H9 (cell line): ENCODE data around the gene FHOD3. TPM values are rescaled to one million over a fixed set of nuclear protein-coding genes. Genes with fewer than 3 reads are reported as not detected.

Experiments used
- DNase-seq: peaks from one replicate; pipeline ENCODE4 v3.0.0-alpha.2; 2017
- H2AFZ ChIP-seq: one replicate; pipeline ENCODE4 v1.6.1; 2013; ENCODE audit warnings: mild to moderate bottlenecking, low read length, control low read depth, moderate library complexity
- H2AK5ac ChIP-seq: 2 replicates; pipeline ENCODE4 v1.6.1; 2013; ENCODE audit warnings: low read length, control low read depth, mixed read lengths; ENCODE audit not compliant: insufficient read length
- H2BK120ac ChIP-seq: one replicate; pipeline ENCODE4 v1.6.1; 2013; ENCODE audit warnings: low read depth, mild to moderate bottlenecking, low read length, control low read depth, inconsistent platforms; ENCODE audit not compliant: poor library complexity, severe bottlenecking
- H2BK12ac ChIP-seq: 2 replicates; pipeline ENCODE4 v1.6.1; 2013; ENCODE audit warnings: low read length, control low read depth, mixed read lengths, low read depth; ENCODE audit not compliant: insufficient read length
- H2BK15ac ChIP-seq: 2 replicates; pipeline ENCODE4 v1.6.1; 2013; ENCODE audit warnings: low read depth, low read length, control low read depth
- H2BK20ac ChIP-seq: one replicate; pipeline ENCODE4 v1.6.1; 2013; ENCODE audit warnings: low read depth, mild to moderate bottlenecking, low read length, control low read depth, inconsistent platforms; ENCODE audit not compliant: poor library complexity, severe bottlenecking
- H2BK5ac ChIP-seq: 2 replicates; pipeline ENCODE4 v1.6.1; 2013; ENCODE audit warnings: low read length, control low read depth, mixed read lengths; ENCODE audit not compliant: insufficient read length
- H3K14ac ChIP-seq: 2 replicates; pipeline ENCODE4 v1.6.1; 2013; ENCODE audit warnings: low read length, control low read depth; ENCODE audit not compliant: insufficient read depth
- H3K18ac ChIP-seq: 2 replicates; pipeline ENCODE4 v1.6.1; 2013; ENCODE audit warnings: low read depth, mild to moderate bottlenecking, mixed read lengths, low read length, control low read depth; ENCODE audit not compliant: insufficient read length
- H3K23ac ChIP-seq: 2 replicates; pipeline ENCODE4 v1.6.1; 2013; ENCODE audit warnings: low read length, control low read depth, mixed read lengths, low read depth; ENCODE audit not compliant: insufficient read length
- H3K23me2 ChIP-seq: 2 replicates; pipeline ENCODE4 v1.6.1; 2013; ENCODE audit warnings: low read depth, mild to moderate bottlenecking, mixed read lengths, low read length, control low read depth; ENCODE audit not compliant: insufficient read length, poor library complexity, severe bottlenecking
- H3K27ac ChIP-seq: 2 replicates; pipeline ENCODE4 v1.5.1; 2013; ENCODE audit warnings: low read length, control low read depth, mixed read lengths, low read depth; ENCODE audit not compliant: insufficient read length
- H3K27me3 ChIP-seq: 2 replicates; pipeline ENCODE4 v1.6.1; 2013; ENCODE audit warnings: low read length, control low read depth, inconsistent platforms; ENCODE audit not compliant: insufficient read depth
- H3K4ac ChIP-seq: 2 replicates; pipeline ENCODE4 v1.6.1; 2013; ENCODE audit warnings: low read depth, mild to moderate bottlenecking, control low read depth, inconsistent platforms, low read length, moderate library complexity
- H3K4me1 ChIP-seq: 2 replicates; pipeline ENCODE4 v1.6.1; 2013; ENCODE audit warnings: low read length, control low read depth, inconsistent platforms; ENCODE audit not compliant: insufficient read depth
- H3K4me2 ChIP-seq: 2 replicates; pipeline ENCODE4 v1.6.1; 2013; ENCODE audit warnings: low read length, control low read depth, mixed read lengths; ENCODE audit not compliant: insufficient read length, insufficient read depth
- H3K56ac ChIP-seq: 2 replicates; pipeline ENCODE4 v1.6.1; 2013; ENCODE audit warnings: low read depth, mild to moderate bottlenecking, mixed read lengths, low read length, control low read depth; ENCODE audit not compliant: insufficient read length
- H3K79me1 ChIP-seq: 2 replicates; pipeline ENCODE4 v1.6.1; 2013; ENCODE audit warnings: low read depth, mild to moderate bottlenecking, moderate library complexity, low read length, control low read depth, inconsistent platforms; ENCODE audit not compliant: insufficient read depth, poor library complexity, severe bottlenecking
- H3K79me2 ChIP-seq: 2 replicates; pipeline ENCODE4 v1.6.1; 2013; ENCODE audit warnings: low read length, control low read depth, inconsistent platforms; ENCODE audit not compliant: insufficient read depth
- H3K9ac ChIP-seq: 2 replicates; pipeline ENCODE4 v1.6.1; 2013; ENCODE audit warnings: low read length, control low read depth, mixed read lengths; ENCODE audit not compliant: insufficient read length; ENCODE audit errors: extremely low read depth
- H3K9me3 ChIP-seq: one replicate; pipeline ENCODE4 v1.6.1; 2013; ENCODE audit warnings: low read depth, low read length, inconsistent platforms; ENCODE audit not compliant: control insufficient read depth
- H3T11ph ChIP-seq: one replicate; pipeline ENCODE4 v1.6.1; 2013; ENCODE audit warnings: mild to moderate bottlenecking, low read length, control low read depth, inconsistent platforms
- H4K20me1 ChIP-seq: one replicate; pipeline ENCODE4 v1.6.1; 2013; ENCODE audit not compliant: control insufficient read depth, insufficient read length, insufficient read depth
- H4K5ac ChIP-seq: 2 replicates; pipeline ENCODE4 v1.6.1; 2013; ENCODE audit warnings: low read depth, mild to moderate bottlenecking, mixed read lengths, low read length, control low read depth; ENCODE audit not compliant: insufficient read length
- H4K8ac ChIP-seq: replicated peaks from 2 replicates; pipeline ENCODE4 v1.6.1; 2013; ENCODE audit warnings: low read length, control low read depth, mixed read lengths, low read depth; ENCODE audit not compliant: insufficient read length
- H4K91ac ChIP-seq: 2 replicates; pipeline ENCODE4 v1.6.1; 2013; ENCODE audit warnings: low read depth, mild to moderate bottlenecking, moderate library complexity, mixed read lengths, low read length, control low read depth; ENCODE audit not compliant: insufficient read length
- H3K27ac Mint-ChIP-seq, 3 experiments: 2 replicates in 2 of 3; 3 replicates in 1 of 3; pipeline ENCODE4 v1.8.0; 2020 to 2021; ENCODE audit warnings: mixed read lengths in 3 of 3, mild to moderate bottlenecking in 1 of 3, moderate library complexity in 1 of 3
- H3K27me3 Mint-ChIP-seq: 2 replicates; pipeline ENCODE4 v1.8.0; 2021; ENCODE audit warnings: low read depth, mild to moderate bottlenecking, moderate library complexity, mixed read lengths
- H3K36me3 Mint-ChIP-seq, 3 experiments: 2 replicates in 2 of 3; 3 replicates in 1 of 3; pipeline ENCODE4 v1.8.0; 2020 to 2021; ENCODE audit warnings: low read depth in 3 of 3, mixed read lengths in 3 of 3; ENCODE audit not compliant: insufficient read depth in 1 of 3
- H3K4me1 Mint-ChIP-seq, 2 experiments: 2 replicates each; pipeline ENCODE4 v1.8.0; 2020; ENCODE audit warnings: mixed read lengths in 2 of 2
- H3K4me3 Mint-ChIP-seq, 2 experiments: 2 replicates in 1 of 2; 3 replicates in 1 of 2; pipeline ENCODE4 v1.8.0; 2020 to 2021; ENCODE audit warnings: mild to moderate bottlenecking in 2 of 2, mixed read lengths in 2 of 2, moderate library complexity in 1 of 2
- H3K9me3 Mint-ChIP-seq, 2 experiments: 2 replicates in 1 of 2; 3 replicates in 1 of 2; pipeline ENCODE4 v1.8.0; 2020; ENCODE audit warnings: mild to moderate bottlenecking in 2 of 2, mixed read lengths in 2 of 2, moderate library complexity in 1 of 2
- WGBS: extraction: QIAGEN DNeasy Blood & Tissue Kit; methylation state at CpG from one replicate; pipeline ENCODE4 v1.1.7; 2013; ENCODE audit warnings: missing lambda C conversion rate, low lambda C conversion rate, mixed read lengths; ENCODE audit not compliant: insufficient read length; ENCODE audit errors: extremely low coverage; 5-methylcytosine and 5-hydroxymethylcytosine counted together
- total RNA-seq: library from RNA; stranded (reverse); gene quantifications from 2 replicates; pipeline ENCODE4 v1.2.1, GENCODE V29; 2021
- TF ChIP-seq, protein P1 (sequence below): fragments of 200-600 bp; sonication (generic); conservative IDR thresholded peaks from 3 replicates; pipeline ENCODE4 v1.8.0; 2021; ENCODE audit warnings: antibody characterized with exemption, mild to moderate bottlenecking

FHOD3 gene
- total RNA-seq, 1 experiment from 2014 or later: 8.0 TPM

DNA sequence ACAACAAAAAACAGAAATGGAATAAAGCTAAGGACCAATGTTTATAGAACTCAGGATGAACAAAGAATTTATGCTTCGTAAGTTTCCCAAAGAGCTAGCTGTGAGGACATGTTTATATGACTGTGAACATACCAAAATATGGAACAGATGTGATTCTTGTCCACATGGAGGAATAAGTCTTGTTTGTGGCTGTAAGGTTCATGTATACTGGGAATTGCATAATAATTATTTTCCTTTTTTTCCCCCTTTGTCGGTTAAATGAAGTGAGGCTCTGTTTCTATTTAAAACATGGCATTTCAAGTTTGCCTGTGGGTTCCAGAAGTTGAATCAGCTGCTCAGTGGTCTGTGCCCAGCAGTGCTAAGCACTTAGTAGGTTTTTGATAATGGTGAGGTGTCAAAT is 108.1 kb downstream of the FHOD3 start:
- H3K14ac ChIP-seq: no peak overlapping the region
- no peaks in the 10 kb centered on the region for H3K79me2 ChIP-seq
- H3K27me3 ChIP-seq: no peaks in the 10 kb centered on the region
- no peak overlapping the region for H2BK120ac ChIP-seq
- Mint-ChIP-seq H3K4me3 (no peak overlapping the region), H3K4me1 (peaks cover 16 to 24% of the 10 kb centered on the region in 2 experiments), H3K27ac (no peak overlapping the region), H3K9me3 (no peaks in the 10 kb centered on the region), H3K36me3 (no peaks in the 10 kb centered on the region; a peak in 1 of 7 replicates), H3K27me3 (no peaks in the 10 kb centered on the region; the same call in 1 of the 2 replicates)
- no peak overlapping the region for H3K18ac ChIP-seq
- no CpG with 5 or more reads among the region's 2 CpGs for WGBS
- H4K8ac ChIP-seq: no peak overlapping the region
- H2BK5ac ChIP-seq: no peak overlapping the region
- H3K56ac ChIP-seq: no peak overlapping the region
- DNase-seq: no peak
- H3K4ac ChIP-seq: no peak overlapping the region
- no peak overlapping the region for H3K9ac ChIP-seq
- no peak overlapping the region for H4K91ac ChIP-seq
- H3K23me2 ChIP-seq: no peaks in the 10 kb centered on the region
- H4K5ac ChIP-seq: no peak overlapping the region
- no peaks in the 10 kb centered on the region for H3K9me3 ChIP-seq
- H2AFZ ChIP-seq: no peak overlapping the region
- H3K27ac ChIP-seq: no peak overlapping the region
- no peak overlapping the region for H2AK5ac ChIP-seq
- no peak overlapping the region for H3K23ac ChIP-seq
- no peak overlapping the region for H2BK12ac ChIP-seq
- no peak overlapping the region for H3K4me2 ChIP-seq
- no peak overlapping the region for H2BK15ac ChIP-seq
- TF ChIP-seq, protein P1, sequence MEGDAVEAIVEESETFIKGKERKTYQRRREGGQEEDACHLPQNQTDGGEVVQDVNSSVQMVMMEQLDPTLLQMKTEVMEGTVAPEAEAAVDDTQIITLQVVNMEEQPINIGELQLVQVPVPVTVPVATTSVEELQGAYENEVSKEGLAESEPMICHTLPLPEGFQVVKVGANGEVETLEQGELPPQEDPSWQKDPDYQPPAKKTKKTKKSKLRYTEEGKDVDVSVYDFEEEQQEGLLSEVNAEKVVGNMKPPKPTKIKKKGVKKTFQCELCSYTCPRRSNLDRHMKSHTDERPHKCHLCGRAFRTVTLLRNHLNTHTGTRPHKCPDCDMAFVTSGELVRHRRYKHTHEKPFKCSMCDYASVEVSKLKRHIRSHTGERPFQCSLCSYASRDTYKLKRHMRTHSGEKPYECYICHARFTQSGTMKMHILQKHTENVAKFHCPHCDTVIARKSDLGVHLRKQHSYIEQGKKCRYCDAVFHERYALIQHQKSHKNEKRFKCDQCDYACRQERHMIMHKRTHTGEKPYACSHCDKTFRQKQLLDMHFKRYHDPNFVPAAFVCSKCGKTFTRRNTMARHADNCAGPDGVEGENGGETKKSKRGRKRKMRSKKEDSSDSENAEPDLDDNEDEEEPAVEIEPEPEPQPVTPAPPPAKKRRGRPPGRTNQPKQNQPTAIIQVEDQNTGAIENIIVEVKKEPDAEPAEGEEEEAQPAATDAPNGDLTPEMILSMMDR: no peak
- H2BK20ac ChIP-seq: no peak overlapping the region
- H3K4me1 ChIP-seq: no peaks in the 10 kb centered on the region; the same call in 1 of the 2 replicates
- H3T11ph ChIP-seq: no peak overlapping the region
- no peaks in the 10 kb centered on the region for H3K79me1 ChIP-seq
- H4K20me1 ChIP-seq: no peaks in the 10 kb centered on the region
